NCI-H2227 treated with DMSO at 0.1 percent for 48 hours (cell line): ENCODE data around the gene KNDC1.

Experiments used
- DNase-seq: peaks from one replicate; lab custom pipeline; 2025; lab: John Stamatoyannopoulos, UW

The KNDC1 gene

GRCh38 chr10:133191651-133192050 lies 31.6 kb downstream of the KNDC1 start:
- DNase-seq, result no peak

- DNase-seq, result no peak
Observed at GRCh38 chr10:133194151-133194550, 34.1 kb downstream of the KNDC1 start.

GRCh38 chr10:133195096-133195495 lies 35.1 kb downstream of the KNDC1 start:
- no peak for DNase-seq

- no peak for DNase-seq
Observed at GRCh38 chr10:133195611-133196010, 35.6 kb downstream of the KNDC1 start.

- DNase-seq, result no peak
Observed at GRCh38 chr10:133196221-133196915, 36.3 kb downstream of the KNDC1 start.

GRCh38 chr10:133196936-133197758 lies 37.1 kb downstream of the KNDC1 start:
- DNase-seq, result no peak

- DNase-seq, result no peak
Observed at GRCh38 chr10:133197786-133198185, 37.8 kb downstream of the KNDC1 start.

- DNase-seq, result no peak
Observed at GRCh38 chr10:133198206-133198605, 38.2 kb downstream of the KNDC1 start.

- DNase-seq, result no peak
Observed at GRCh38 chr10:133198621-133199487, 38.8 kb downstream of the KNDC1 start.

- DNase-seq, result no peak
Observed at GRCh38 chr10:133199488-133199885, 39.5 kb downstream of the KNDC1 start.

- no peak for DNase-seq
Observed at GRCh38 chr10:133199992-133200611, 40.1 kb downstream of the KNDC1 start.

- DNase-seq, result no peak
Observed at GRCh38 chr10:133200621-133201031, 40.6 kb downstream of the KNDC1 start.

- DNase-seq, result no peak
Observed at GRCh38 chr10:133201151-133201947, 41.3 kb downstream of the KNDC1 start.

GRCh38 chr10:133201948-133202725 lies 42.1 kb downstream of the KNDC1 start:
- no peak for DNase-seq

- no peak for DNase-seq
Observed at GRCh38 chr10:133202778-133203651, 43.0 kb downstream of the KNDC1 start.

- DNase-seq, result no peak
Observed at GRCh38 chr10:133203652-133204195, 43.7 kb downstream of the KNDC1 start.

GRCh38 chr10:133204226-133205015 lies 44.4 kb downstream of the KNDC1 start:
- DNase-seq, result no peak

- DNase-seq, result no peak
Observed at GRCh38 chr10:133205146-133205545, 45.1 kb downstream of the KNDC1 start.
